ENCODE results near the gene NOL6. TPM values are rescaled to one million over a fixed set of nuclear protein-coding genes. Genes with fewer than 3 reads are reported as not detected.
A peak's percentile ranks its signal among the peaks of the same experiment; 100 is the strongest.

The NOL6 gene
- total and polyA plus RNA-seq, 9 of the 15 experiments (the other 6 are each of a cell fraction or from before 2014, with no cell fraction given) = 7.7 to 58.9 (median 27.0) TPM

DNA sequence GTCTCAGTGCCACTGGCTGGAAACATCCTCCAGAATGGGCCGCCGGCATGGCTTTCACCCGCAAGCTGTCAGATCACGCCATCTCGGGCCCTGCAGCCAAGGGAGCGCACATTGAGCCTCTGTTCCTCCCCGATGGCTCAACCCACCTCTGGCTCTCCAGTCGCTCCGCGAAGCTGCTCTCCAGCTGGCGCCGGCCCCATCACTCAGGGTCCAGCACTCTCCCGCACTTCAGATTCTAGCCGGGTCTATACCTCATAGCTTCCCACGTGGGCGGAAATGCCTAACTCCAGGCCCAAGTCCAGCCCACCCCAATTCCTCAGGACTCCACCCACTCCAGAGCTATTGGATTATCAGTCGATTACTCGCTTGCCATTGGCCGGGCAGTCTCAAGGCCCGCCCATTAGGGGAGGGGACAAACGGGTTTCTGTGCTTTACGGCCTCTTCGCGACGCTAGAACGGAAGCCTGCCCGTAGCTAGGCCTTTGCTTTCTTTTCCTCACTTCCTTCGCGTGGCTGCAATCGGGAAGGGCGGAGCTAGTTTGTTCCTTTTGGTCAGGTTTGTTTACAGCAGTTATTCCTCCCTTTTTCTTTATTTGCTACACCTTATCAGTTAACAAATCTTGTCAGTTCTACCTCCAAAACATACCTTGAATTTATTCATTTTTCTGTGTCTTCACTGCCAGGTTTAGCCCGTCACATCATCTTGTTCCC is at the start of gene NOL6 (continued):
- TF ChIP-seq, protein P1, sequence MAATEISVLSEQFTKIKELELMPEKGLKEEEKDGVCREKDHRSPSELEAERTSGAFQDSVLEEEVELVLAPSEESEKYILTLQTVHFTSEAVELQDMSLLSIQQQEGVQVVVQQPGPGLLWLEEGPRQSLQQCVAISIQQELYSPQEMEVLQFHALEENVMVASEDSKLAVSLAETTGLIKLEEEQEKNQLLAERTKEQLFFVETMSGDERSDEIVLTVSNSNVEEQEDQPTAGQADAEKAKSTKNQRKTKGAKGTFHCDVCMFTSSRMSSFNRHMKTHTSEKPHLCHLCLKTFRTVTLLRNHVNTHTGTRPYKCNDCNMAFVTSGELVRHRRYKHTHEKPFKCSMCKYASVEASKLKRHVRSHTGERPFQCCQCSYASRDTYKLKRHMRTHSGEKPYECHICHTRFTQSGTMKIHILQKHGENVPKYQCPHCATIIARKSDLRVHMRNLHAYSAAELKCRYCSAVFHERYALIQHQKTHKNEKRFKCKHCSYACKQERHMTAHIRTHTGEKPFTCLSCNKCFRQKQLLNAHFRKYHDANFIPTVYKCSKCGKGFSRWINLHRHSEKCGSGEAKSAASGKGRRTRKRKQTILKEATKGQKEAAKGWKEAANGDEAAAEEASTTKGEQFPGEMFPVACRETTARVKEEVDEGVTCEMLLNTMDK (IDR thresholded peaks at IDR 0.05; ENCODE audit: borderline replicate concordance, insufficient read depth, low read depth, low read length, poor library complexity, severe bottlenecking) = no peak
- TF ChIP-seq TAF9B (IDR thresholded peaks at IDR 0.05; ENCODE audit: partially characterized antibody) (peak; percentile 15), POLR2G (IDR thresholded peaks at IDR 0.05; ENCODE audit: low read depth, low read length) (peak; percentile 75), ETV5 (CRISPR knock-in tag; IDR thresholded peaks at IDR 0.05; ENCODE audit: low read depth) (no peak), YY1 (IDR thresholded peaks at IDR 0.05; ENCODE audit: borderline replicate concordance in 1 of 3, control insufficient read depth in 1 of 3, extremely low read depth in 1 of 3, insufficient read depth in 3 of 3, insufficient read length in 1 of 3, insufficient replicate concordance in 2 of 3, low read depth in 1 of 3, low read length in 2 of 3) (no peak), MCM2 (IDR thresholded peaks at IDR 0.05; ENCODE audit: low read depth) (no peak), POLR2H (tag; IDR thresholded peaks at IDR 0.05; ENCODE audit: low read depth) (peak; percentile 68; the same call in 1 of the 2 replicates), HDAC2 (IDR thresholded peaks at IDR 0.05) (peak; percentile 96), GABPA (tag; conservative IDR thresholded peaks at IDR 0.05; ENCODE audit: low read depth) (peak; percentile 91)
- TF ChIP-seq, protein P2, sequence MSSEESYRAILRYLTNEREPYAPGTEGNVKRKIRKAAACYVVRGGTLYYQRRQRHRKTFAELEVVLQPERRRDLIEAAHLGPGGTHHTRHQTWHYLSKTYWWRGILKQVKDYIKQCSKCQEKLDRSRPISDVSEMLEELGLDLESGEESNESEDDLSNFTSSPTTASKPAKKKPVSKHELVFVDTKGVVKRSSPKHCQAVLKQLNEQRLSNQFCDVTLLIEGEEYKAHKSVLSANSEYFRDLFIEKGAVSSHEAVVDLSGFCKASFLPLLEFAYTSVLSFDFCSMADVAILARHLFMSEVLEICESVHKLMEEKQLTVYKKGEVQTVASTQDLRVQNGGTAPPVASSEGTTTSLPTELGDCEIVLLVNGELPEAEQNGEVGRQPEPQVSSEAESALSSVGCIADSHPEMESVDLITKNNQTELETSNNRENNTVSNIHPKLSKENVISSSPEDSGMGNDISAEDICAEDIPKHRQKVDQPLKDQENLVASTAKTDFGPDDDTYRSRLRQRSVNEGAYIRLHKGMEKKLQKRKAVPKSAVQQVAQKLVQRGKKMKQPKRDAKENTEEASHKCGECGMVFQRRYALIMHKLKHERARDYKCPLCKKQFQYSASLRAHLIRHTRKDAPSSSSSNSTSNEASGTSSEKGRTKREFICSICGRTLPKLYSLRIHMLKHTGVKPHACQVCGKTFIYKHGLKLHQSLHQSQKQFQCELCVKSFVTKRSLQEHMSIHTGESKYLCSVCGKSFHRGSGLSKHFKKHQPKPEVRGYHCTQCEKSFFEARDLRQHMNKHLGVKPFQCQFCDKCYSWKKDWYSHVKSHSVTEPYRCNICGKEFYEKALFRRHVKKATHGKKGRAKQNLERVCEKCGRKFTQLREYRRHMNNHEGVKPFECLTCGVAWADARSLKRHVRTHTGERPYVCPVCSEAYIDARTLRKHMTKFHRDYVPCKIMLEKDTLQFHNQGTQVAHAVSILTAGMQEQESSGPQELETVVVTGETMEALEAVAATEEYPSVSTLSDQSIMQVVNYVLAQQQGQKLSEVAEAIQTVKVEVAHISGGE (CRISPR knock-in tag; IDR thresholded peaks at IDR 0.05) = peak in 1 of 3 experiments; percentile 43; a peak in 1 of 6 replicates
- TF ChIP-seq, protein P3, sequence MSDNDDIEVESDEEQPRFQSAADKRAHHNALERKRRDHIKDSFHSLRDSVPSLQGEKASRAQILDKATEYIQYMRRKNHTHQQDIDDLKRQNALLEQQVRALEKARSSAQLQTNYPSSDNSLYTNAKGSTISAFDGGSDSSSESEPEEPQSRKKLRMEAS (CRISPR knock-in tag; IDR thresholded peaks at IDR 0.05) = peak; percentile 92
- TF ChIP-seq, protein P4, sequence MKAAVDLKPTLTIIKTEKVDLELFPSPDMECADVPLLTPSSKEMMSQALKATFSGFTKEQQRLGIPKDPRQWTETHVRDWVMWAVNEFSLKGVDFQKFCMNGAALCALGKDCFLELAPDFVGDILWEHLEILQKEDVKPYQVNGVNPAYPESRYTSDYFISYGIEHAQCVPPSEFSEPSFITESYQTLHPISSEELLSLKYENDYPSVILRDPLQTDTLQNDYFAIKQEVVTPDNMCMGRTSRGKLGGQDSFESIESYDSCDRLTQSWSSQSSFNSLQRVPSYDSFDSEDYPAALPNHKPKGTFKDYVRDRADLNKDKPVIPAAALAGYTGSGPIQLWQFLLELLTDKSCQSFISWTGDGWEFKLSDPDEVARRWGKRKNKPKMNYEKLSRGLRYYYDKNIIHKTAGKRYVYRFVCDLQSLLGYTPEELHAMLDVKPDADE (conservative IDR thresholded peaks at IDR 0.05; ENCODE audit: control insufficient read depth, low read depth, low read length) = peak; percentile 77; the same call in 1 of the 2 replicates
